ENCODE results near the gene CD55. TPM values are rescaled to one million over a fixed set of nuclear protein-coding genes. Genes with fewer than 3 reads are reported as not detected.

The CD55 gene
- total RNA-seq, 6 experiments from 2014 or later: 10.5 to 23.3 (median 16.4) TPM

- intact Hi-C loops (cut with DNase I): no loop called here
- no peaks in the 10 kb centered on the region for H3K27me3 ChIP-seq
- no peaks in the 10 kb centered on the region for H3K4me1 ChIP-seq
- H3K36me3 ChIP-seq: no peaks in the 10 kb centered on the region
- H3K9me3 ChIP-seq: no peaks in the 10 kb centered on the region
- no peak overlapping the region for H3K4me3 ChIP-seq
- DNase-seq: no peak
- WGBS (ENCODE audit: insufficient coverage, low coverage, low lambda C conversion rate, missing lambda C conversion rate): 77% methylated on average over 6 of the region's 6 CpGs
- ATAC-seq: no peak
- no peak for TF ChIP-seq POLR2A (IDR thresholded peaks at IDR 0.05)
- TF ChIP-seq CTCF (IDR thresholded peaks at IDR 0.05): no peak
- no peak overlapping the region for H3K27ac ChIP-seq
These were observed 41.7 kb downstream of the CD55 start for GRCh38 chr1:207362962-207363860.

GRCh38 chr1:207363871-207364270 lies 42.4 kb downstream of the CD55 start:
- TF ChIP-seq POLR2A (IDR thresholded peaks at IDR 0.05) (no peak), CTCF (IDR thresholded peaks at IDR 0.05) (no peak)
- DNase-seq: no peak
- Histone ChIP-seq H3K4me1 (no peaks in the 10 kb centered on the region), H3K27me3 (no peaks in the 10 kb centered on the region), H3K27ac (no peak overlapping the region), H3K9me3 (no peaks in the 10 kb centered on the region), H3K4me3 (no peak overlapping the region), H3K36me3 (no peaks in the 10 kb centered on the region)
- intact Hi-C loops (cut with DNase I): no loop called here
- no peak for ATAC-seq

- H3K27me3 ChIP-seq: no peaks in the 10 kb centered on the region
- H3K36me3 ChIP-seq: no peaks in the 10 kb centered on the region
- H3K4me3 ChIP-seq: no peak overlapping the region
- intact Hi-C loops (cut with DNase I): no loop called here
- WGBS (ENCODE audit: insufficient coverage, low coverage, low lambda C conversion rate, missing lambda C conversion rate): 73% methylated on average over 1 of the region's 1 CpG
- no peaks in the 10 kb centered on the region for H3K9me3 ChIP-seq
- no peak overlapping the region for H3K27ac ChIP-seq
- DNase-seq: no peak
- TF ChIP-seq CTCF (IDR thresholded peaks at IDR 0.05) (no peak), POLR2A (IDR thresholded peaks at IDR 0.05) (no peak)
- no peaks in the 10 kb centered on the region for H3K4me1 ChIP-seq
- no peak for ATAC-seq
These were observed 43.1 kb downstream of the CD55 start for GRCh38 chr1:207364614-207365013.

GRCh38 chr1:207365063-207365462 lies 43.6 kb downstream of the CD55 start:
- no peaks in the 10 kb centered on the region for H3K36me3 ChIP-seq
- no peaks in the 10 kb centered on the region for H3K27me3 ChIP-seq
- 97% methylated on average over 2 of the region's 2 CpGs for WGBS (ENCODE audit: insufficient coverage, low coverage, low lambda C conversion rate, missing lambda C conversion rate)
- no peak overlapping the region for H3K4me3 ChIP-seq
- no peaks in the 10 kb centered on the region for H3K9me3 ChIP-seq
- DNase-seq (no peak), ATAC-seq (no peak)
- no peak overlapping the region for H3K27ac ChIP-seq
- no peaks in the 10 kb centered on the region for H3K4me1 ChIP-seq
- TF ChIP-seq CTCF (IDR thresholded peaks at IDR 0.05) (no peak), POLR2A (IDR thresholded peaks at IDR 0.05) (no peak)
- intact Hi-C loops (cut with DNase I): no loop called here

Data from right lobe of liver (tissue), 6 donors.